Embryonic facial prominence (tissue), 1 donor: ENCODE data around the gene CCDC170.
"Not testable (repeated sequence)": the region's sequence is repeated elsewhere in the genome, so short reads cannot be mapped to it uniquely, and the experiment has no call there.

Source experiments
- DNase-seq: peaks from one replicate; pipeline ENCODE4 v3.0.0-alpha.2; 2016; ENCODE audit errors: extremely low spot score

CCDC170 gene

DNA sequence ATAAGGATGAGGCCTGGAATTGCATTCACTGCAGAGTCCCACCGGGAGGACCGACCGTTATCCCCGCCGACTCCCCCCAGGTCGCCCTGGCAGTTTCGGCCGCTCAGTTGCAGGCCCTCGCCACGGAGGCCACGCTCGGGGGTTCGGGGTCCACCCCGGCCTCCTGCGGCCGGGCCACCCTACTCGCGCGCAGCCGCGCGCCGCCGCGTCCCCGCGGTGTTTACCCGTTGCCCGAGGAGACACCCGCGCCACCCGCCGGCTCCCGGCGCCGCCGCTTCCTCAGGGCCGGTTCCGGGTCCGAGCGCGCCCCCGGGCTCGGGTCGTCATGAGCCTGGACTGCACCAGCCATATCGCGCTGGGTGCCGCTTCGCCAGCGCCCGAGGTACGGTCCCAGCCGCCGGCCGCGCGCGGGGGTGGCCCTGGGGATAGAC, at the start of gene CCDC170:
TSS of gene CCDC170 (plus strand) at position 214 of the 431 bp plus-strand sequence. CDS start at position 326, 112 bp downstream.
- DNase-seq, result no peak

- DNase-seq, result no peak
Observed at GRCh38 chr6:151445482-151445881, 48.3 kb upstream of the CCDC170 start.

DNA sequence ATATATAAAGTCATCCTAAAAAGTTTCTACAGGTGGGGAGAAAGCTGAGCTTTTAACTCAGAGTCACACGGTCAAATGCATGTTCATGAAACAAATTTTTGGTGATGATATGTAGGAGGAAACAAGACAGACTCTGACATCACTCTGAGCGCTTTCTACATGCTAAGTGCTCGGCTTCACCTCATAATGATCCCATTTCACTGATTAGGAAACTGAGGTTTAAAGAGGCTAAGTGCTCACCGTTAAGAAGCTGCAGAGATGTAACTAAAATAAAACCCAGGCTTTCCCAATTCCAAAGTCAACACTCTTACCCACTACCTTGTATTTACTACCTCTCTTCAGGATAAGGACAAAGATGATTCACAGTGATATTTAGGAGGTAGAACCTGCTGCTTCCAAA, 46.6 kb upstream of the CCDC170 start:
- DNase-seq, result no peak

DNA sequence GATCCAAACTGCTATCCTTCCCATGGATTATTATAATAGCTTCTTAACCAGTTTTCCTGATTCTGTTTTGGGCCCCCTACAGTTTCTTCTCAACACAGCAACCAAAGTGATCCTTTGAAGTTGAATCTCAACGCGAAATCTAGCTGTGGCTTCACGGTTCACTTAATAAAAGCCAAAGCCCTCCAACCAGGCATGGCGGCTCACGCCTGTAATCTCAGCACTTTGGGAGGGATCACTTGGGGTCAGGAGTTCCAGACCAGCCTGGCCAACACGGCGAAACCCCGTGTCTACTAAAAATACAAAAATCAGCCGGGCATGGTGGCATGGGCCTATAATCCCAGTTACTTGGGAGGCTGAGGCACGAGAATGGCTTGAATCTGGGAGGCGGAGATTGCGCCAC, 45.2 kb upstream of the CCDC170 start:
- DNase-seq, result no peak

DNA sequence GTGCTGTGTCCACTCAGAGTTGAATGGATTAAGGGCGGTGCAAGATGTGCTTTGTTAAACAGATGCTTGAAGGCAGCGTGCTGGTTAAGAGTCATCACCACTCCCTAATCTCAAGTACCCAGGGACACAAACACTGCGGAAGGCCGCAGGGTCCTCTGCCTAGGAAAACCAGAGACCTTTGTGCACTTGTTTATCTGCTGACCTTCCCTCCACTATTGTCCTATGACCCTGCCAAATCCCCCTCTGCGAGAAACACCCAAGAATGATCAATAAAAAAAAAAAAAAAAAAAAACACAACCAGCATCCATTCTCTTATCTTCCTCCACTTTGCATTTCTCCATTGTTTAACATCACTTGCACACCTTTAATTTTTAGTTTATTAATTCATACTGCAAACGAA, 42.9 kb upstream of the CCDC170 start:
- not testable (repeated sequence) for DNase-seq

DNA sequence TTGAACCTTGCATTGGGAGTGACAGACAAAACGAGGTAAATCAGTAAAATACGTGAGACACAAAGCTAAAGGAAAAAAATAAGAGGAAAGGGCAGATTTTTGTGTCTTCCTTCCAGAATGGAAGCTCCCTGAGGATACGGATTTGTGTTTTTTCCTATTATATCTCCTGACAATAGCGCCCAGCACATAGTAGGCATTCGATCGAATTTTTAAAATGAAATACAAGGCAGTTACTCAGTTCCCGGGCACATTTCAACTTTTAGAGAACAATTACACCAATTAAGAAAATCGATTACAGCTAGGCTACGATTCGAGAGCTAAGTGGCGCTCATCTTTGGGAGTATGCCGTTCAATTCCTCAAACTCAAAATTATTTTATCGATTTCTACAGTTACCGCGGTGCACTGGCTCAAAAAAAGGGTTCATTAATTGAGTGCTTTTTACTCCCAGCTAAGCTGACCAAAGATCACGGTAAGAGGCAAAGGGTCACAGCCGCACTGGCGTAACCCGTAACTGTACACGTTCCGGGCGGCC, 42.3 kb upstream of the CCDC170 start:
- no peak for DNase-seq

DNA sequence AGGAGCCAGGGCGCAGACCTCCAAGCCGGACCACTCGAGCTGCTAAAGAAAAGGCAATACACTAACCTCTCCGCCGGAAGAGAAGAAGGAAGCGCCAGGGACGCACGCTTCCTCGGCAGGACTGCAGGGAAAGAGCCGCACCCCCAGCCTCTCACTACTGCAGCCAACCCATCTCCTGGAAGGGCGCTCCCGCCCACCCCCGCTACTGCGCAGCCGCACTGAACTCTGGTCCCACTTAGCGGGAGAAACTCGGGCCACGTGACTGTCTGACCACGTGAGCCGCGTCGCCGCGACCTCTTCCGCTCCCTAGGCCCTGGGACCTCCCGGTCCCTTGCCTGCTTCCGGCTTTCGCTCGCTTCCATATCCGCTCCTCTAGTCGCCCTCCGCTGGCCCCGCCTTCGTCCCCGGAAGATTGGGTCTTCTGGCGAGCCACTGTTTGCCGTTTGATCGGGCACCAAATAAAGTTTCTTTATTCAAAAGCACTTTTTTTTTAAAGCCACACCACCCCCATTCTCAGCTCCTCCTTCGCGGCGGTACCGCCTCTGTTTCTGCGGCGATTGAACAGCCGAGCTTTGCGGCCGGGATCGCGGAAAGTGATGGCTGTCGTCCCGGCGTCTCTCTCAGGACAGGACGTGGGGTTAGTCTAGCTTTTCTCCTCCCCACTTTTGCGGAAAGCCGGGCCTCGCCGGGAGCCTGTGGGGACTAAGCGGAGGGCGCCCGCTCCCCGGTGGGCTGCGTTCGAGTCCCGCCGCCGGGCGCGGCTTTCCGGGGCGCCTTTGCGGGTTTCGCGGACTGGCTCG, 41.7 kb upstream of the CCDC170 start, which contains the start of gene RMND1:
TSS of gene RMND1 (minus strand) at position 177 of the 800 bp plus-strand sequence. CDS start 6,315 bp downstream, outside the sequence.
- peak; percentile 100 for DNase-seq

GRCh38 chr6:151452750-151453427, 40.9 kb upstream of the CCDC170 start:
- peak; percentile 22 for DNase-seq

GRCh38 chr6:151455751-151456398, 37.9 kb upstream of the CCDC170 start:
- DNase-seq, result not testable (repeated sequence)

GRCh38 chr6:151461673-151462072, 32.1 kb upstream of the CCDC170 start:
- DNase-seq, result no peak

DNA sequence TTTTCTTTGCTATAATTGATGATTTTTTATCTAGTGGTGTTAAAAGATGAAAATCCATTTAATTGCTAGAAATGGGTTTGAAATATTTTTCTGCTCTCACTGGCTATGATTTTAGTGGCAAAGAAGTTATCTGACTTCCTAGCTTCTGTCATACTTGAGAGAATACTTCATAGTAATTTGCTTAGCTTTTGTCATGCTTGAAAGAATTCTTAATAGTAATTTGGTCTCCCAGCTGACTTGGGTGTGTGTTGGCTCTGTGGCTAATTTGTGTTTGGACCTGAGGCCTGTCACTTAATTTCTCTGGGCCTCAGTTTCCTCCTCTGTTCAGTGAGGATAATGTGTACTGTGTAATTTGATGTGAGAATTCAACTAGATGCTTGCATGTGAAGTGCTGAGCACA, 29.1 kb upstream of the CCDC170 start:
- DNase-seq, result no peak

GRCh38 chr6:151475653-151476523, 17.9 kb upstream of the CCDC170 start:
- no peak for DNase-seq

- no peak for DNase-seq
Observed at GRCh38 chr6:151477726-151478125, 16.1 kb upstream of the CCDC170 start.

DNA sequence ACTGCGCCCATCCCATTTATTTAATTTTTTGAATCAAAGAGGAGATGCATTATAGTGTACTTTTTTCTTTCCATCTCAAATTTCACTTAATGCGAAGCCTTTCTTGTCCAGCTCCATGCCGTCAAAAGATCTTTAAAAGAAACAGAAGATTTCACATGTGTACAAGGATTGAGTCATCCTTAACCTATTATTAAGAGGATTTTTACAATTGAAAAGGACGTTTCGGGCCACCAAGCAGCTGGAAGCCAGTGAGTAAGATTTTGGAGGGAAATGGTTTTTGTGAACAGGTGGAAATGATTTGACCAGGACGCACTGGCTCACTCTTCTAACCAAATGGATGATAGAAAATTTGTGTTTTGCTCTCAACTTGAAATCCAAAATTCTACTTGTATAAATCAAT, 15.1 kb upstream of the CCDC170 start:
- no peak for DNase-seq

- DNase-seq, result no peak
Observed at GRCh38 chr6:151481786-151482185, 12.0 kb upstream of the CCDC170 start.

- no peak for DNase-seq
Observed at GRCh38 chr6:151482290-151482689, 11.5 kb upstream of the CCDC170 start.

DNA sequence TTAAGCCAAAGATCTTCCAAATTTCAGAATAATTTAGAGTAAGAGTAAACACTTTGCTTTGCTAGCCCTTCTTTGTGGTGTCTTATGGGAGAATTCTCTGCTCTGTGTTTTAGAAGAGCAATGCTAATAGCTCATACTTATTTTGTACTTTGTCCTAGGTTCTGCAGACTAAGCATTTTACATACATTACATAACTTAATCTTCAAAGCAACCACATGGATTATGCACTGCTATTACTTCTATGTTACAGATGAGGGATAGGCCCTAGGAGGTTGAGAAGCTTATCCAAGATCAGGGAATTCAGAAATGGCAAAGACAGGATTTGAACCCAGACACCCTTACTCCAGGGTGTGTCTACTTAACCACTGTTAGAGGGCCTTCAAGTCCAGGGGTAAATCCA, 9.8 kb upstream of the CCDC170 start:
- no peak for DNase-seq

- DNase-seq, result no peak
Observed at GRCh38 chr6:151488226-151488625, 5.6 kb upstream of the CCDC170 start.

- DNase-seq, result no peak
Observed at GRCh38 chr6:151490996-151491395, 2.8 kb upstream of the CCDC170 start.

GRCh38 chr6:151493161-151493803, 535 bp upstream of the CCDC170 start:
- DNase-seq, result no peak
